Neural cell (in vitro differentiated cells): Measurements from ENCODE around the gene CEMIP.

Source experiments
- CTCF ChIP-seq: fragments of 450-650 bp; IDR thresholded peaks from 2 replicates; pipeline ENCODE4 v1.5.1; 2014; ENCODE audit warnings: antibody characterized with exemption, mild to moderate bottlenecking, moderate library complexity; ENCODE audit not compliant: poor library complexity, severe bottlenecking
- EP300 ChIP-seq: fragments of 450-650 bp; conservative IDR thresholded peaks from 2 replicates; pipeline ENCODE4 v1.6.1; 2014; ENCODE audit warnings: antibody characterized with exemption, mild to moderate bottlenecking, moderate library complexity; ENCODE audit not compliant: poor library complexity, severe bottlenecking
- EZH2 ChIP-seq: fragments of 200-600, 300-800 bp; shearing (Covaris generic), sonication (generic); IDR thresholded peaks from 2 replicates; pipeline ENCODE4 v1.6.1; 2014; ENCODE audit warnings: antibody characterized with exemption, low read length, borderline replicate concordance, mild to moderate bottlenecking; ENCODE audit not compliant: insufficient read depth, poor library complexity, severe bottlenecking
- MXI1 ChIP-seq: fragments of 450-650 bp; conservative IDR thresholded peaks from 2 replicates; pipeline ENCODE4 v1.6.1; 2014; ENCODE audit warnings: antibody characterized with exemption, mild to moderate bottlenecking; ENCODE audit not compliant: poor library complexity, severe bottlenecking
- POLR2AphosphoS5 ChIP-seq: IDR thresholded peaks from 2 replicates; pipeline ENCODE4 v1.6.1; 2012
- RAD21 ChIP-seq: fragments of 450-650 bp; conservative IDR thresholded peaks from 2 replicates; pipeline ENCODE4 v1.6.1; 2014; ENCODE audit warnings: antibody characterized with exemption, mild to moderate bottlenecking, moderate library complexity
- REST ChIP-seq: IDR thresholded peaks from 2 replicates; pipeline ENCODE4 v1.6.1; 2012; ENCODE audit warnings: borderline replicate concordance
- SMC3 ChIP-seq: fragments of 450-650 bp; conservative IDR thresholded peaks from 2 replicates; pipeline ENCODE4 v1.6.1; 2014; ENCODE audit warnings: antibody characterized with exemption, mild to moderate bottlenecking, moderate library complexity; ENCODE audit not compliant: poor library complexity
- TAF1 ChIP-seq: IDR thresholded peaks from 2 replicates; pipeline ENCODE4 v1.6.1; 2012; ENCODE audit warnings: low read depth

GRCh38 chr15:80949756-80950155 is 170.6 kb downstream of the CEMIP start:
- TF ChIP-seq CTCF, result no peak
- TF ChIP-seq SMC3, result no peak
- TF ChIP-seq EZH2, result no peak
- TF ChIP-seq POLR2AphosphoS5, result no peak
- no peak for TF ChIP-seq REST
- no peak for TF ChIP-seq EP300
- no peak for TF ChIP-seq MXI1
- no peak for TF ChIP-seq TAF1
- no peak for TF ChIP-seq RAD21
